ENCODE data around the gene ZNF607. TPM values are rescaled to one million over a fixed set of nuclear protein-coding genes. Genes with fewer than 3 reads are reported as not detected.

Gene ZNF607
- total RNA-seq, 2 donors from 2014 or later, result 3.5 to 4.1 TPM

GRCh38 chr19:37654118-37654517, 65.4 kb downstream of the ZNF607 start:
- H3K27me3 ChIP-seq (replicated peaks; ENCODE audit: insufficient read depth), result no peaks in the 10 kb centered on the region
- H3K36me3 ChIP-seq, result peaks cover 6% of the 10 kb centered on the region
- TF ChIP-seq, protein P1, sequence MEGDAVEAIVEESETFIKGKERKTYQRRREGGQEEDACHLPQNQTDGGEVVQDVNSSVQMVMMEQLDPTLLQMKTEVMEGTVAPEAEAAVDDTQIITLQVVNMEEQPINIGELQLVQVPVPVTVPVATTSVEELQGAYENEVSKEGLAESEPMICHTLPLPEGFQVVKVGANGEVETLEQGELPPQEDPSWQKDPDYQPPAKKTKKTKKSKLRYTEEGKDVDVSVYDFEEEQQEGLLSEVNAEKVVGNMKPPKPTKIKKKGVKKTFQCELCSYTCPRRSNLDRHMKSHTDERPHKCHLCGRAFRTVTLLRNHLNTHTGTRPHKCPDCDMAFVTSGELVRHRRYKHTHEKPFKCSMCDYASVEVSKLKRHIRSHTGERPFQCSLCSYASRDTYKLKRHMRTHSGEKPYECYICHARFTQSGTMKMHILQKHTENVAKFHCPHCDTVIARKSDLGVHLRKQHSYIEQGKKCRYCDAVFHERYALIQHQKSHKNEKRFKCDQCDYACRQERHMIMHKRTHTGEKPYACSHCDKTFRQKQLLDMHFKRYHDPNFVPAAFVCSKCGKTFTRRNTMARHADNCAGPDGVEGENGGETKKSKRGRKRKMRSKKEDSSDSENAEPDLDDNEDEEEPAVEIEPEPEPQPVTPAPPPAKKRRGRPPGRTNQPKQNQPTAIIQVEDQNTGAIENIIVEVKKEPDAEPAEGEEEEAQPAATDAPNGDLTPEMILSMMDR (IDR thresholded peaks at IDR 0.05), result no peak
- peak overlapping the region; percentile 95 for H3K4me3 ChIP-seq
- peak overlapping the region; percentile 76 to 82 for H3K27ac ChIP-seq
- H3K4me1 ChIP-seq (ENCODE audit: control insufficient read depth in 1 of 2, low read depth in 2 of 2), result peaks cover 17 to 26% of the 10 kb centered on the region in 2 donors
- H3K9me3 ChIP-seq, result peaks cover 6% of the 10 kb centered on the region
- DNase-seq (ENCODE audit: low spot score) (no peak), ATAC-seq (ENCODE audit: insufficient number of reproducible peaks, low FRiP score, low read depth) (no peak)

Other genes starting within 250 kb of the ZNF607 start
- gene ZNF793, start 212.8 kb downstream of the ZNF607 start, total RNA-seq, result 10 to 100 TPM; 11.8 to 12.1 TPM
- 1 to 10 TPM; 3.0 to 7.0 TPM for gene ZNF571, start 125.0 kb downstream of the ZNF607 start, total RNA-seq
- gene ZNF540, start 124.9 kb downstream of the ZNF607 start, total RNA-seq, result 10 to 100 TPM in 1 of 2 donors, 1 to 10 TPM in 1; 4.5 to 18.3 TPM
- gene ZFP30, start 64.3 kb downstream of the ZNF607 start, total RNA-seq, result 10 to 100 TPM in 1 of 2 donors, 1 to 10 TPM in 1; 6.6 to 23.6 TPM
- gene ZNF573, start 59.8 kb upstream of the ZNF607 start, total RNA-seq, result 10 to 100 TPM in 1 of 2 donors, 1 to 10 TPM in 1; 5.8 to 18.8 TPM
- not detected for gene WDR87, start 186.8 kb upstream of the ZNF607 start, total RNA-seq
- 10 to 100 TPM; 14.5 to 39.4 TPM for gene SIPA1L3, start 187.4 kb upstream of the ZNF607 start, total RNA-seq